Glomerular visceral epithelial cell (primary cell): Measurements from ENCODE around the gene FRMD4A.
"Not testable (repeated sequence)": the region's sequence is repeated elsewhere in the genome, so short reads cannot be mapped to it uniquely, and the experiment has no call there.

Source experiments
- DNase-seq: peaks from one replicate; pipeline ENCODE4 v3.0.0-alpha.2; 2016; ENCODE audit errors: extremely low spot score

FRMD4A gene

DNA sequence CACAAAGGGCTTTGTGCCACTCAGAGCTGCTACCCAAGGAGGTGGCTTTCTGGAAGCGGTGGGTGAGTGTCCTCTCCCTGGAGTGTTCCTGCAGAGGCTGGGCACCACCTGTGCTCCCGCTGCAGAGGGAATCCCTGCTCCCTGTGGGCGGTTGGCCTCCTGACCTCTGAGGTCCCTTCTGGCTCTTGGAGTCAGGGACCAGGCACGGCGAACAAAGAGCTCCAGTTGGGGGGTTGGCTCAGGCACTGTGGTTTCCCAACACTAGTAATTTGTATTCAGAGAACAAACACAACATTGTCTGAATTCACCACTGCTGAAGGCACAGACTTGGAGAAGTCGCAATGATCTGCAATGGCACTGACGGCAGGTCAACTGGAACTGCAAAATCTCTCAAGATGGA is 415.0 kb downstream of the FRMD4A start:
- DNase-seq: no peak

DNA sequence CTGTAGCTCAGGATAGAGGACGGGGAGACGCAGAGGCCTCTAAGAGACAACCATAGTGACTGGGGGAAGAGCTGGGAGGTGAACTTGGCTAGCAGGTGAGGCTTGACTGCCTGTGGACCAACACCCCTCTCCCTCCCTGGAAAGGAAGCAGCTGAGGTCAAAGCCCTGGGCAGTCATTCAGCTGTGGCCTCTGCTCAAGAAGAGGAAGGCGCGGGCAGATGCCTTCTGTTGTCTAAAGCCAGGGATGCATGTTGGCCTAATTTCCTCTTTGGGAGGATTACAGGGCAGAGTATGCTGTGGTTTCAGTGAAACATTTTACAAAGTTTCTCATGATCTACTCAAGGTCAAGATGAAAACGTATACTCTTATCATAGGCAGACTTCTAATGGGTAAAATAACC is 416.8 kb downstream of the FRMD4A start:
- peak; percentile 47 for DNase-seq

DNA sequence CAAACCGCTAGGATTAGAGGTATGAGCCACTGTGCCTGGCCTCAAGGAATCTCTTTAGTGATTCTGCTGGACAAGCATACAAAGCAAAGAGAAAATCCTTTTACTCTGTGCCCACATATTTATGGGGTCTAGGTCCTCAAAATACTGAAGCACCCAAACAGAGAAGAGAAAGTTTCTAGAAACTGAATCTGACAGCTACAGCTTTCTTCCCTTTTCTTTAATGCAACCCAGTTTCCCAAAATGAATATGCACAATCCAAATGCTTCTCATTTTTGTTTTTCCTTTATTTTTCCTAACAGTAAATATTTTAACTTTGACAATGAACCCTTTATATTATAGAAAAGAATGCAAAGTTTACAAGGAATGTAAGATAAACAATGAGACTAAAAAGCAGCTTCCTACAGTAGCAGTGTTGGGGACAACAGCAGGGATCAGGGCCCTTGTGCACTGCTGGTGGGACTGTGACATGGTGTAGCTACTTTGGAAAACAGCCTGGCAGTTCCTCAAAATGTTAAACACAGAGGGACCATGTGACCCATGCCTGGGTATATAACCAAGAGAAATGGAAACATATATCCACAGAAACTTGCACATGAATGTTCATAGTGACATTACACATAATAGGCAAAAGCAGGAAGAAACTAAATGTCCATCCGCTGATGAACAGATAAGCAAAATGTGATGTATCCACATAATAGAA is 418.8 kb downstream of the FRMD4A start:
- DNase-seq: no peak

GRCh38 chr10:13909516-13910258 is 421.0 kb downstream of the FRMD4A start:
- DNase-seq: no peak

GRCh38 chr10:13908475-13908874 is 422.2 kb downstream of the FRMD4A start:
- no peak for DNase-seq

- no peak for DNase-seq
Measured at GRCh38 chr10:13907570-13907969, 423.2 kb downstream of the FRMD4A start.

GRCh38 chr10:13905281-13905680 is 425.4 kb downstream of the FRMD4A start:
- no peak for DNase-seq

- no peak for DNase-seq
Measured at GRCh38 chr10:13904064-13904463, 426.7 kb downstream of the FRMD4A start.

DNA sequence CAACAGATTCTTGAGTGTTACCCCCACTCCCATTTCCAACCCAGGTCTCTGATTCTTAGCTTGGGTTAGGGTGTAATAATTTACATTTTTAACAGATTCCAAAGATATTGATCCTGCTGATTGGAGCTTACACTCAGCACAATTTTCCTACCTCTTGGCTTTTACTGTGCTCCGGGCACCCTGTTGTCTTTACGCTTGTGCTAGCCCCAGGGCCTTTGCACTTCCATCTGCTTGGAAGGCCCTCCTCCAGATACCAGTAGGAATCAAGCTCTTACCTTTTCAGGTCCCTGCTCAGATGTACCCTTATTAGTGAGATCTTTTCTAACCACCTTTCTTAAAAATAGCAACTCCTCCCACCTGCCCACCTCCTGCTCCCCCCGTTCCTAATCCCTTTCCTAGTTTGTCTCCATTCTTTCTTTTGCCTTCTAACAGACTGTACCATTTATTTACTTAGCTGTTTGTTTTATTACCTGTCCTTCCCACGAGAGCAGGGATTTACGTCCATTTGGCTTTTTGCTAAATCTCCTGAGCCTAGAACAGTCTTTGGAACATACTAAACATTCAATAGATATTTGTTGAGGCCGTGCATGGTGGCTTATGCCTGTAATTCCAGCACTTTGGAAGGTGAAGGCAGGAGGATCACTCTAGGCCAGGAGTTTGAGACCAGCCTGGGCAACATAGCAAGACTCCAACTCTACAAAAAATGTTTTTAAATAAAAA is 427.7 kb downstream of the FRMD4A start:
- no peak for DNase-seq

DNA sequence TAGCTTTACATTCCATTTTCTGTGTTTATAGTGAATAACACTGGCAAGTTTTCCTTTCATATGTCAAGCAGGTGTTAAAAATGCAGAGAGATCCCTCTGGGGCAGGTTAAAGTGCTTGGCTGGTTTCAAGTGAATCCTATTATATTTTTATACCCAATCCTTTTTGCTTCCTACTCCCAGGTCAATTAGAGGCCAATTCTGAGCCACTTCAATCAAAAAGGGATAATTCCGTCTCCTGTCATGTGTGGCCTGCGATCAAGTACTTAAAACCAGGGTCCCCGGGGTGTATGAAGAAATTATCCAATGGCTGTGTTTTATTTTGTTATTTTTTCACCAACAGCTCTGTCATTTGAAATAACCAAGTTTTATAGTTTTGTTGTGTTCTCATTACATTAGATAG is 430.8 kb downstream of the FRMD4A start:
- no peak for DNase-seq

DNA sequence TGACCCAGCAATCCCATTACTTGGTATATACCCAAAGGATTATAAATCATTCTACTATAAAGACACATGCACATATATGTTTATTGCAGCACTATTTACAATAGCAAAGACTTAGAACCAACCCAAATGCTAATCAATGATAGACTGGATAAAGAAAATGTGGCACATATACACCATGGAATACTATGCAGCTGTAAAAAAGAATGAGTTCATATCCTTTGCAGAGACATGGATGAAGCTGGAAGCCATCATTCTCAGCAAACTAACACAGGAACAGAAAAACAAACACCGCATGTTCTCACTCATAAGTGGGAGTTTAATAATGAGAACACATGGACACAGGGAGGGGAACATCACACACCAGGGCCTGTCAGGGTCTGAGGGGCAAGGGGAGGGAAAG is 434.6 kb downstream of the FRMD4A start:
- DNase-seq: not testable (repeated sequence)

- no peak for DNase-seq
Measured at GRCh38 chr10:13894412-13895093, 436.2 kb downstream of the FRMD4A start.

- no peak for DNase-seq
Measured at GRCh38 chr10:13893926-13894325, 436.8 kb downstream of the FRMD4A start.

- no peak for DNase-seq
Measured at GRCh38 chr10:13892871-13893270, 437.9 kb downstream of the FRMD4A start.

GRCh38 chr10:13892001-13892491 is 438.7 kb downstream of the FRMD4A start:
- no peak for DNase-seq

DNA sequence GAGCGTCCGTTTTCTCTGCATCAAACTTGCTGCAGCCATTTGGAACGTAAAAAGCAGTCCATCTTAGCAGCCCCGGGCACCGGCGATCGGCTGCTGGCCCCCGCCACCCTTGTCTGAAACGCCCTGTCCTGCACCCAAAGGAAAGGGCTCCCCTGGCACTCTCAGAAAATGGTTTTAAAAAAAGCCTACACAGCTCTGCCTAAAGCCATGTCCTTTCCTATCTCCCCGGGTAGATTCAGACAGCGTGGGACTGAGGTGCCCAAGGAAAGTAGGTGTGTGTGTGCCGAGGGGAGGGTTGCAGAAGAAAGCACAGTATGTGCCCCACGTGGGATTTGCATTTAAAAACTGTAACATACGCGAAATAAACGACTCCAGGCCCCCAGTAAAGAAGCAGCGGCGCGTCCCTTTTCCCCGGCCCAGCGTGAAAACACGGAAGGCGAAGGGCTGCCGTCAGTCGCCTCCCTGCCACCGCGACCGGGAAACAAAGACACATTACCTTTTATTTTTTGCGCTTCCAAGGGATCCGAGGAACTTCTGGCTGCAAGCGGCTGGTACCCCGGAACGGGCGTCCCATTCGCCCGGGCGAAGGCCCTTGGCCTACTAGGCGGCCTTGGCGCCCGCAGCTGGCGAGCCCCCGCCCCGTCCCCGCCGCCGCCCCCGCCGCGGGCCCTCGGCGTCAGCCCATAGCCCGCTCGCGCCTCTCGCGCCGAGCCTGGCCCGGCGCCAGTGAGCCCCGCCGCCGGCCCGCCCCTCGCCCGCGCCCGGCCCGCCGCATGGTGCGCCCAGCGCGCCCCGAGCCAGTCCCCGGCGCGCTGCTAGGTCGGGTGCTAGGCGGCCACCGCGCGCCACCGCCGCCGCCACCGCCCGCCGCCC is 439.4 kb downstream of the FRMD4A start:
- peak; percentile 63 for DNase-seq

DNA sequence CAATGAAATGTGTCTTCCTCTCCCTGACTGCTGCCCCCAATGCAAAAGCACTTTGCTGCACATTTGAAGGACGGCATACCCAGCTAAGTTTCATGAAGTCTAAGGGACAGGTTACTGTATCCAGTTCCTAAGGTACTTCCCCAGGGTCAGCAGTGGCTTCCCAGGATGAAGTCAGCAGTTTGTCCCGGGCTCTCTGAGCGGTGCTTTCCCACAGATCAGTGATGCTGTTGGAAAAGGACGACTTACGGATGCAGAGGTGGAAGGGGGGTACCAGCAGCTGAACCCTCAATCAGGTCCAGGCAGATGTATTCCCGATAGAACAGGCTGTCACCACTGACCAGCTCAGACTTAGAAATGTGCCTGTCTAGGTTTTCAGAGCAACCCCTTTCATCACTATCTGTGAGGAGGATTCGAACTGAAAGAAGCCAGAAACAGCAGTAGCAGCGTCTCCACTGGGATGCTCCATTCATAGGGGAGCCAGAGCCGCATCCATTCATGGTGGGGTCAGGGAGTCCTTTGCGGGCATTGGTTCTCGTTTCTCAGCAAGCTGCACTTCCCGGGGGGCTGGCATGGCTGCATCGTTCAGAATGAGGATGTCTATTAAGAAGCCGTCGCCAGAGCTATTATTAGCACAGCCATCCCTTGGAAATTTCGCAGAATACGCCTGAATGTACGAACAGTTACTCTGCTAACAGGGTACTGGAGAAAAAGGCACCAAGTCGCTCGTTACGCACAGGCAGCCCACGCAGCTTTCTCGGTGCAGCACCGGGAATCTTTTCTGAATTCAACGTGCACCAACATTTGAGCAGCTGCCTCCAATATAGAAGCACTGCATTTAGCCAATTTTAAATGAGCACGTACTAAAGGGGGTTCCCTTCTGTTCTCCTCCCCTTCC is 440.2 kb downstream of the FRMD4A start:
- DNase-seq: peak; percentile 58

DNA sequence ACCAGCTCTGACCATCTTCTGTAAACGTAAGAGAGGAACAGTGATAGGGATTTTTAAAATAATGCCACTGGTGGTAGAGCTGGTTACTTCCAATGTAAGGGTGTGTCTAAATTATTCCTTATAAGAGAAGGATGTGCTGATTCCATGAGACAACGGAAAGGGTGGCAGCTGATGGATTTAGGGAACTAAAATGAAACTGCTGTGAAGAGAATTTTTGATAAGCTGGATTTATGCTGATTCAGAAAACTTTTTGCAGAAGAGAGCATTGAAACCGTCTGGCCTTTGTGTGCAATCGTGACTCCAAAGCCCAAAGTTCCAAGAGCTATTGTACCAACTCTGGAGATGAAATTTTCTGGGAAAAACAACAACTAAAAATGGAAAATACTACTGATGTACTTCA is 443.0 kb downstream of the FRMD4A start:
- DNase-seq: no peak

DNA sequence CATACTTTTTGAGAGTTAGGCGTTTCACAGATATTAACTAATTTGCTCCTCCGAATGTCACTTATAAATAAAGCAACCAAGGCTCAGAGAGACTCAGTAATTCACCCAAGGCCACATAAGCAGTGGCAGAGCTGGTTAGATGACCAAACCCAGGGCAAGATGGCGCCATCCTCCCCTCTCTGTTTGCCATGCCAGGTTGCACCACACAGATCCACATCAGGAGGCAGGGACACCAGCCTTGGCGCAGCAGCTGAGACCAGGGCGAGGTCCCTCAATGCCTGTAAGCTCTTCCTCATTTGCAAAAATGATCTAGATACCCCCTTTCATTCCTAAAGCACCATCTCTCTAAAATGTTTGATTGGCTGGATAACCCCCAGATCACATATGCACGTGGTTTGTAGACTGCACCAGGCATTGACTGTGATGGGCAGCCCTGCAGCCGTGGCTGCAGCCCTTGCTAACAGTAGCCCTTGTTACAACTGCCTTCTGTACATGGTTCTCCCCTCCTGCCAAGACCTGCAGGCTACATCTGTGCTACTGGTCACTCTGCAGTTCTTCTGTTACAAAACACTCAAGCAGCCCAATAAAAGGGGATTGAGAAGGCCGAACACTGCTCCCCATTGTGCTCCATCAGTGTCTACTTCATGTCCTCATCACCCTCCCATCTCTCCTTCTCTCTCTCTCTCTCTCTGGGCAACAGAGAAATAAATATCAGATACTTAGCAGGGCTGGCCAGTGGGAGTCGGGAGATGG is 445.3 kb downstream of the FRMD4A start:
- no peak for DNase-seq
